Kasumi-1 (cell line): ENCODE results near the gene NUDT3.
A peak's percentile ranks its signal among the peaks of the same experiment; 100 is the strongest.

Source experiments
- DNase-seq, 2 experiments: peaks; one replicate each; lab custom pipeline; 2025; lab: John Stamatoyannopoulos, UW

NUDT3 gene

DNA sequence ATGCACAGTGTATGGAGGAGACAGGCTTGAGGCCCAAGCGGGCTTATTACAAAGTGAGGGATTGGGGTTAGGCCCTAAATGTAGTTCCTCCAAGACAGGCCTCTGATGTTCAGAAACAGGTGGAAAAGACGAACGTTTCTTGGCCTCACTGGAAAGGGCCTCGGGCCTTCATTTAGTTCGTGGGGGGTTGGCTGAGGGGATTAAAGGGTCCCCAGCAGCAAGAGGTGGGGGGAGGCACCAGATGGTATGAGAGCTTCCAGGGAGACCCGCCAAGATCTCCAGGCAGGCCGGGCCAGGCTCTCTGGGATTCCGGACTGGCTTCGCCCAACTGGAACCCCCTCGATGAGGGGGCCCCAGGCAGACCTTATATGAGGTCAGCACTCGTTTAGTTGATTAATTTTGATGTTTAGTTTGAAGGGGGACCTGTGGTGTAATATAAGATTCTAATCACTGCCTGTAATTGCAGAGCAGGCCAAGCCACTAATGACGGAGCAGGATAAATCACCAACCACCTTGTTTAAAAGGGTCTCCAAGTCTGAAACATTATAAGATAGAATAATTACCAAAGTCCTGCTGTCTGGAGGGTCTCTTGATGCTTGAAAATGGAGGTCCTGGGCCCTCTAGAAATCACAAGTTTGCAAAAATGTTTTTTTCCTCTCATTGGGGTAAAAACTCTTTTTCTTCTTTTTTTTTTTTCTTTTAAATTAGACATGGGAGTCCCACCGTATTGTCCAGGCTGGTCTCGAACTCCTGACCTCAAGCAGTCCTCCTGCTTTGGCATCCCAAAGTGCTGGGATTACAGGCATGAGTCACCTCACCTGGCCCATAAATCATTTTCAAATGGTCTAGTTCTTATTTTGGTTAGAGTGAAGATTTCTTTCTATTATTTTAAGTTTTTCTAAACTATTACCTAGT is 153.6 kb downstream of the NUDT3 start:
- no peak for DNase-seq

DNA sequence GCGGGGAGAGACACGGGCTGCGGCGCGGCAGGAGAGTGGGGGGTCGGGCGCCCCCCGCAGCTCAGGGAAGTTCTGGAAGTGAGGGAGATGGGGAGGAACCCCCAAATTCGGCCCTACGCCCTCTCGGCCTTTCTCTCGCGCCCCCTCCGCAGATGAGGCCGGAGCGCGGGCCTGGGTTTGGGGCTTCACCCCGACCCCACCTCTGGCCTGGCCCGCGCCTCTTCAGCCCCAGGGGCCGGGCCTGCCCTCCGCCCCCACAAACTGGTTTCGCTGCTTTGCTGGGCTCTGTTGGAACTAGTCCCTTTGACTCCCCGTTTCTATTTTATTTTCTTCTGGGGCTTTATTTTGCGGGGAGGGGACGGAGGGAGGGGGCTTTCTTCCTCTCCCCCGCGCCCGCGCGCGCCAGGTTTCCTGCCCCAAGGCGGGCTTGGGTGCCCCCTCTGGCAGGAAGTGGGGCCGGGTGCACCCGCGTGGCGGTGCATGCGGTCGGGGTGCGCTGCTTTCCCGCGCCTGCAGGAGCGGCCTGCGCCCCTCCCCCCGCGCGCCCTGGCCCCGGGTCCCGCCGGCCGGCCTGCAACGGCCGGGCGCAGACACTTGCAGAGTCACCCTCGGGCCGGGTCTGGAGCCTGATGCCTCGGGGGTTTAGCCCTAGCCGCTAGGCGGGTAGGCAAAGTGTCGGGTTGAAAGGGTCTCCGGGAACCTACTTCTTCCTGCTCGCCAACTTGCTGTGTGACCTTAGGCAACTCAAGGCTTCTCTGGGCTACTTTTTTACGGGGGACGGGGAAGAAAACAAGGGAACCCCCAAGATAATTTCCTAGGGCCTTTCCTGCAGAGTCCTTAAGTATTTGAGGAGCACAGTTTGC is 154.5 kb downstream of the NUDT3 start:
- DNase-seq: peak; percentile 26 to 48

DNA sequence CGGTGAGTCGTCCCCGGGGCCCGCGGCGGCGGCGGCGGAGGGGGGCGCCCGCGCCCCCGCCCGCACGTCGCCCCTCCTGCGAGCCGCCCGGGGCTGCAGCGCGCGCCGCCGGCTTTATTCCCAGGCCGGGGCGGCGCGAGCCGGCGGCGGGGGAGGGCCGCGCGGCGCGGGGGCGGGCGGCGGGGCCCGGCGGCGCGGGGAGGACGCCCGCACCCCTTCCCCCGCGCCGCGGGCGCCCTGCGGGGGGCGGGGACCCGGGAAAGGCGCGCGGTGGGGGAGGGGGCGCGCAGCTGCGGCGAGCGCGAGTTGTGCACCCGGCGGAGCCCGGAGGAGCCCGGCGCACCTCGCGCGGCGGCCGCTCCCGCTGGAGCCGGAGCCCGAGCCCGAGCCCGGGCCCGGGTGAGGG is 155.2 kb downstream of the NUDT3 start:
- DNase-seq: no peak

DNA sequence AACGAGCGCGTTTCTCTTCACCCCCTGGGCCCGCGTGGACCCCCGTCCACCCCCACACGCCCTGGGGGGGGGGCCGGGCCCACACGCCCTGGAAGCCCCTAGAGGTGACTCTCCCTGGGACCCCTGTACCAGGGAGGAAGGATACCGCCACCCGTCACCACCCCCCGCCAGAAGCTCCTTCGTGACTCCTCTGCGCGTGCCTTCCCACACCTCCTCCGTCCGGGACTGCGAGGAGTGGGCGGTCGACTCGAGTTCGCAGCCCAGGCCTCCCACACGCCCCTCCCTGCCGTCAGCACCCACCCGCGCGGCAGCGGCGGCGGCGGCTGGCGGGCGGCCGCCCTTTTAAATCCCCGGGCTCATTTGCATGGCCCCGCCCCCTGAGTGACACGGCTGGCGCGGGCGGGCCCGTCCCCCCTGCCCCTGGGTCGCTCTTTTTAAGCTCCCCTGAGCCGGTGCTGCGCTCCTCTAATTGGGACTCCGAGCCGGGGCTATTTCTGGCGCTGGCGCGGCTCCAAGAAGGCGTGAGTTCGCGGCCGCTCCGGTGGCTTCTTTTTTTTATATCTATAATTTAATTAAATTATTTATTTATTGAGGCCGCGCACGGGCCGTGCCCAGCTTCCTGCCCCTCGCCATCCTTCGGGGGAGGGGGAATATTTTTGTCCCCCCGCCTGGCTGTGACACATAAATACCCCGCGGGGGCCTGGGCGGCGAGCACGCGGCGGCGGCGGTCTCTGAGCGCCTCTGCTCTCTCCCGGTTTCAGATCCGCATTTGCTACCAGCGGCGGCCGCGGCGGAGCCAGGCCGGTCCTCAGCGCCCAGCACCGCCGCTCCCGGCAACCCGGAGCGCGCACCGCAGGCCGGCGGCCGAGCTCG is 155.8 kb downstream of the NUDT3 start, which contains the start of gene HMGA1:
TSS of gene HMGA1 (plus strand) at position 431 of the 873 bp plus-strand sequence. CDS start 3,908 bp downstream, outside the sequence.
- peak; percentile 79 to 87 for DNase-seq

DNA sequence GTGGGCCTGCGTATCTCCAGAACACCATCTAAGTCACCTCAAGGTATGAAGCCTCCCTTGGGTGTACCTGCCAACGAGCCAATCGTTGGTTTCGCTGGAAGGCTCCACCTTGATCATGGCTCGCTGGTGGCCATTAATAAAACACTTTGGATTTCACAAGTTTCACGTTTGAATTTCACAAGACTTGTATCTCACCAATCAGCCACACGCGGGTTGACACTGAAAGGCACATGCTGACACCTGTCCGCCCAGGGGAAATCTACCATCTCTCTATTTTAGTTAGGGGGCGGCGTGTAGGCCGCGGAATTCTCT is 156.4 kb downstream of the NUDT3 start:
- DNase-seq: peak in 1 of 2 experiments; percentile 57

DNA sequence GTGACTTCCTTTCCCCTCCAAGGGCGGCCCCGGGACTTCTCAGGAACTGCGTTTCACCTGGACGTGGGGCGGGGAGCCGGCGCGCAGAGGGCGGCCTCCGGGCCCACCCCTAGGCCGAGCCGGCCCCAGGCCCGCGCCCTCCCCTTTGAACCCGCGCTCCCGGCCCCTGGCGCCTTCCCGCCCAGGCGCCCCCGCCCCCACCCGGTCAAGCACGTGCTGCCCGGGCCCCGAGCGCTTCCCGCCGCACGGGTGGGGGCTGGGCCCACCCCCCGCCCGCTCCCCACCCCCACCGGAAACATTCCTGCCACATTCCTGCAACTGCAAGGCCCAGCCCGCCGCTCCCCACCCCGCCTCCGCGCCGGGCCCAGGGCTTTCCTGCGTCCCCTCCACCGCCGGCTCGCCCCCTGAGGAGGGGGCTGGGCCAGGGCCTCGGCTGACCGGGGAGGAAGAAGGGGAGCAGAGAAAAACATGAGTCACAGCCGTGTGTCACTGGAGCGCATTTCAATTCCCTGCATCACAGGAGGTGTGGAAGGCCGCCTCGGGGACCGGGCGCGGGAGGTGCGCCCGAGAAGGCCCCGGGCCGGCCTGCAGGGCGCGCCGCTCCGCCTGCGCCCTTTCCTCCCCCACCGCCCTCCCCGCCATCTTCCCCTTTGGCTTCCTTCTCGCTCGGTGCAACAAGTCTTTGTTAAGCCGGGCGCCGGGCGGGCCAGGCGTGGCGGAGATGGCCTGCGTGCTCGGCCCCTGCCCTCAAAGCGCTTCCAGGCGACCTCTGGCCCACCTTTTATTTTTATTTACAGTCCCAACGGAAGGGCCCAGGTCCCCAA is 156.9 kb downstream of the NUDT3 start:
- peak; percentile 62 to 72 for DNase-seq

DNA sequence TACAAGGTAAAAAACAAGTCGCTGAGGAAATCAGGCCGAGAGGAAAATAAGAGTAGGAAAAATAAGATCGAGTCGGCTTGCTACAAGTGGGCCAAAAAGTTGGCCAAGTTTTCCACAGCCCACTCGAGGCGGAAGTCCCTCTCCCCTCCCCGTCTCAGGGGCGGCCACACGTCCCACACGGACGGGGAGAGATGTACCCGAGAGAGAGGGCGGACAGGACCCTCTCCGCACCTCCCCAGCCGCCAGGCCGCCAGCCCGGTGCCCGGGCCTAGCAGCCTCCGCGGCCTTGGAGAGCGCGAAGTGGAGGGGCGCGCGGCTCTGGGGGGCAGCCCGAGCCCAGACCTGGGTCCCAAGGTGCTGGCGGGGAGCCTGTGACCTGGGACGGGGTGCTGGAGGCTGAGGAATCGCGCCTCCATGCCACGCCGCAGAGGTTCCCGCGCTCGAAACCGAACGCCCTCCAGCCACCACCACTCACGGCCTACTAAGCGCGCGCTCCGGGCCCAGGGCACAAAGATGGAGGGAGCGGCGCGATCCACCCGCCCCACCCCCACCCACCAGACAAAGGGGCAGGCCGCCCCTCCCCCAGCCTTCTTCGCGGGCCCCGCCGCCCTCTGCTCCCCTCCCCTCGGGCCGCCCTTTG is 157.7 kb downstream of the NUDT3 start:
- no peak for DNase-seq

DNA sequence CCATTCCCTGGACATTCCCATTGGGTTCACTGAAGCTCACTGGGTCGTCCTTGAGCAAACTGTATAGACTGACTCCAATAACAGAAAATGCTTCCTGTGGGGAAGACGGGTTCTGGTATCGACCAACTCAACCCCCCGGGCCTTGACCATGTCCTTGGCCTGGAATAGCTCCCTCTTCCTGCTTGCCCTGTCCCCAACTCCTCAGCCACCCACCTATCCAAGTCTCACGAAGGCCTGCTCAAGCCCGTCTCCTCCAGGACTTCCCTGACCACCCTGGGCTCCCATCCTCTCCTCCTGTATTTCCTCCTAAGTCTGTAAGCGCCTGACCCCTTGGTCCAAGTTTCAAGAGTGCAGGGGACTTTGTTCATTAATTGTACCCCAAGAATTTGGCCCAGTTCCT is 158.6 kb downstream of the NUDT3 start:
- no peak for DNase-seq

DNA sequence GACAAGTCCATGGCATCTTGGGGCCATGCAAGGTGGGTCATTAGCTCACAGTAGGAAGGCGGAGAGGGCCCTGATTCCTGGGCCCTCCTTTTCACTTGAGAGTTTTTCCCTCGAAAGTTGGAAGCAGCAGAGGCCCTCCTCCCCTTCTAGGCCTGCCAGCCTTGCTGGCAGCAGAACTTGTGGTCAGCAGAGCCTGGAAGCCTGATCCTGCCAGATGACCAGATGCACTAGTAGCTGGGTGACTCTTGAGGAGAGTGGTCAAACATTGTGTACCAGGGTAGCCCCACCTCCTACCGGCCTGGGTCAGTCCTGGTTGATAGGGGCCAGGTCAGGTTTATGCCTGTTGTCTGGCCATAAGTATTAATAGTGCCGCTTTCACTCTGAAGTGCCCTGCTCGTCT is 159.6 kb downstream of the NUDT3 start:
- DNase-seq: no peak

DNA sequence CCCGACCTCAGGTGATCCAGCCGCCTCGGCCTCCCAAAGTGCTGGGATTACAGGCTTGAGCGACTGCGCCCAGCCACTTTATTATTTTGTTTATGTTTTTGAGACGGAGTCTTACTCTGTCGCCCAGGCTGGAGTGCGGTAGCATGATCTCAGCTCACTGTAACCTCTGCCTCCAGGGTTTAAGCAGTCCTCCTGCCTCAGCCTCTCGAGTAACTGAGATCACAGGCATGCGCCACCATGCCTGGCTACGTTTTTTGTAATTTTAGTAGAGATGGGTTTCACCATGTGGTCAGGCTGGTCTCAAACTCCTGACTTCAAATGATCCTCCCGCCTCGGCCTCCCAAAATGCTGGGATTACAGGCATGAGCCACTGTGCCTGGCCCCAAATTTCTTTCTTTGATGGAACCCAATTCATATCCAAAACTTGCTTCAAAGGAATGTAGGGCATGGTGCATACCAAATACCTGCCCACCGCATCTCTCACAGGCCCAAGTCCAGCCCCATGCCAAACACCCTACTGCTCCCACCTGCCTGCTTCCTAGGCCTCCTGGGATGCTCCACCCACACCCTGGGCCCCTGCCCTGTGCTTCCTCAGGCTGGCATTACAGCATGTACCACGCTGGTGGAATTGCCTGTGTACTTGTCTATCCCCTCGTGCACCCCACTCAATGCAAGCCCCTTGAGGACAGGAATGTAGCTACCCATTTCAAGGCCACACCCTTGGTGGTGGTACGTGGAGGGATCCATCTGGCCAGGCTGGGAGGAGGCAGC is 160.7 kb downstream of the NUDT3 start:
- no peak for DNase-seq

DNA sequence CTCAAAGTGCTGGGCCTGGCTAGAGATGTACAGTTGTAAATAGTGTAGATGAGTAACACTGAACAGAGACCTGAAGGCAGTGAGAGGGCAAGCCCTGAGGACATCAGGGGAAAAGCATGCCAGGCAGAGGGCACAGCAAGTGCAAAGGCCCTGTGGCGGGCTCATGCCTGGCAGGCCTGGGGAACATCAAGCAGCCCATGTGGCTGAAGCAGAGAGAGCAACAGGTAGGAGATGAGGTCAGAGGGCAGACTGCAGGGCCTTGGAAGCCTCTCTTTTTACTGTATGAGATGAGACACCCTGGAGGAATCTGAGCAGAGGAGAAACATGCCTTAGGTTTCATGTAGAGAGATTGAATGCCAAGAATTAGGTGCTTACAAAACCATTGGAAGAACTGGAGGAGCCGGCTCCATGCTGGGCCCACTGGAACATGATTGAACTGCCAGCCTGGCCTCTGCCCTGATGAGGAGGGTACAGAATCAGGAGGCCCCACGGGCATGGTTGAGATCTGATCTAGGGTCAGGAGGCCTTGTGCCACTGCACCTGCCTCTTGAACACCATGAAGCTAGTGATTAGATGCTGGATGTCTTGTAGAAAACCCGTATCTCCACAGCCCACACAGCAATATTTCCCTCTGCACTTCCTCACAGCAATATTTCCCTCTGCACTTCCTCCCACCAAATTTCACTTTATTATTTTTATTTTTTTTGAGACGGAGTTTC is 161.7 kb downstream of the NUDT3 start:
- DNase-seq: peak in 1 of 2 experiments; percentile 23

DNA sequence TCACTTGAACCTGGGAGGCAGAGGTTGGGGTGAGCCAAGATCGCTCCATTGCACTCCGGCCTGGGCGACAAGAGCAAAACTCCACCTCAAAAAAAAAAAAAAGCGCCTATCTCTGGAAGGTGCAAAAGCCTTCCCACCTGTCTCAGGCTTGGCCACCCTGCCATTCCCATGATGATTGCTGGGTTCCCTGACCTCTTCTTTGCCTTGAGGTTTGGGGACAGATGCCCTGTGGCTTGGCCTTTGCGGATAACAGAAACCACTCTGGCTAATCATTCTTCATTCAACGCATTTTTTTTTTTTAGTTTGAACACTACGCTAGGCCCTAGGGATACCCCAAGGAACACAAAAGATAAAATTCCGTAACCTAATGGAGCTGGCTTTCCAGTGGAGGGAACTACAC is 162.6 kb downstream of the NUDT3 start:
- no peak for DNase-seq
